Adipocyte (in vitro differentiated cells): ENCODE measurements around the gene DNASE1L3.

Experiments
- DNase-seq: peaks from one replicate; pipeline ENCODE4 v3.0.0-alpha.2; 2015; ENCODE audit warnings: low read depth
- H3K27me3 ChIP-seq: replicated peaks from 2 replicates; pipeline ENCODE4 v1.7.0; 2013; ENCODE audit warnings: mild to moderate bottlenecking, low read length, moderate library complexity; ENCODE audit not compliant: control insufficient read depth, insufficient read depth
- H3K36me3 ChIP-seq: 2 replicates; pipeline ENCODE4 v1.7.0; 2013; ENCODE audit warnings: low read length, mild to moderate bottlenecking, moderate library complexity; ENCODE audit not compliant: control insufficient read depth, insufficient read depth, severe bottlenecking
- H3K4me1 ChIP-seq: 2 replicates; pipeline ENCODE4 v1.7.0; 2013; ENCODE audit warnings: mild to moderate bottlenecking, low read length, moderate library complexity; ENCODE audit not compliant: control insufficient read depth, insufficient read depth
- H3K4me3 ChIP-seq: 2 replicates; pipeline ENCODE4 v1.7.0; 2013; ENCODE audit warnings: mild to moderate bottlenecking, low read length, moderate library complexity
- H3K9ac ChIP-seq: 2 replicates; pipeline ENCODE4 v1.7.0; 2013; ENCODE audit warnings: mild to moderate bottlenecking, low read length, moderate library complexity
- H3K9me3 ChIP-seq: 2 replicates; pipeline ENCODE4 v1.7.0; 2013; ENCODE audit warnings: mild to moderate bottlenecking, low read length, moderate library complexity; ENCODE audit not compliant: control insufficient read depth

Gene DNASE1L3

DNA sequence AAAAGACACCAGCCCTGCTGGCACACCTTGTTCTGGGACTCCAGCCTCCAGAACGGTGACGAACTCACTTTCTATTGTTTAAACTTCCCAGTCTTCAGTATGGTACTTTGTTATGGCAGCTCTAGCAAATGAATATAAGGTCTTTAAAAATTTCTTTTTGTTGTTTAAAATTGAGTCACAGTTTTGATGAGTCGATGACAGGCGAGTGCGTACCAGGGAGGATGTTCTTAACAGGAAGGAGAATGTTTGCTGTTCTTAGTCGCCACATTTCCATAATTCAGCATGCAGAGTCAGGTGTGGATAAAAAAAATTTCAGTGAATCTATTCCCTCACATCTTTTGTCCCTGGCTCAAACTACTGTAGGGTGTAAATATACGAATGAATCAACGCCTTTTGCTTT lies 12.4 kb downstream of the DNASE1L3 start:
- DNase-seq: no peak
- no peak overlapping the region for H3K9ac ChIP-seq
- H3K36me3 ChIP-seq: no peaks in the 10 kb centered on the region
- H3K4me1 ChIP-seq: peaks cover 7% of the 10 kb centered on the region
- no peaks in the 10 kb centered on the region for H3K27me3 ChIP-seq
- no peak overlapping the region for H3K4me3 ChIP-seq
- peaks cover 4% of the 10 kb centered on the region for H3K9me3 ChIP-seq

DNA sequence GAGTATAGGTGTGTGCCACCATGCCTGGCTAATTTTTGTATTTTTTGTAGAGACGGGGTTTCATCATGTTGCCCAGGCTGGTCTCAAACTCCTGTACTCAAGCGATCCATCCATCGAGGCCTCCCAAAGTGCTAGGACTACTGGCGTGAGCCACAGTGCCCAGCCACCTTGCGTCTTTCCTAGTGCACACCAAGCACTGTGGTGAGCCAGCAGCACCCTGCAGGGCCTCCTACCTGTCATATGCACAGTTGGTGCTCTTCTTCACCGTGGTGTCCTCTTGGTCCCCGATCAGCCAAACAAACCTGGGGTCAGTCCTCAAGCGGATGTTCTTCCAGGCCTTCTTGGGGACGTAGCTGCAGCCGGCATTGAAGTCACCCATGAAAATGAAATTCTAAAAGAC lies 13.2 kb downstream of the DNASE1L3 start:
- peaks cover 7% of the 10 kb centered on the region for H3K4me1 ChIP-seq
- peaks cover 4% of the 10 kb centered on the region for H3K9me3 ChIP-seq
- no peak overlapping the region for H3K4me3 ChIP-seq
- DNase-seq: no peak
- no peaks in the 10 kb centered on the region for H3K36me3 ChIP-seq
- no peaks in the 10 kb centered on the region for H3K27me3 ChIP-seq
- no peak overlapping the region for H3K9ac ChIP-seq

DNA sequence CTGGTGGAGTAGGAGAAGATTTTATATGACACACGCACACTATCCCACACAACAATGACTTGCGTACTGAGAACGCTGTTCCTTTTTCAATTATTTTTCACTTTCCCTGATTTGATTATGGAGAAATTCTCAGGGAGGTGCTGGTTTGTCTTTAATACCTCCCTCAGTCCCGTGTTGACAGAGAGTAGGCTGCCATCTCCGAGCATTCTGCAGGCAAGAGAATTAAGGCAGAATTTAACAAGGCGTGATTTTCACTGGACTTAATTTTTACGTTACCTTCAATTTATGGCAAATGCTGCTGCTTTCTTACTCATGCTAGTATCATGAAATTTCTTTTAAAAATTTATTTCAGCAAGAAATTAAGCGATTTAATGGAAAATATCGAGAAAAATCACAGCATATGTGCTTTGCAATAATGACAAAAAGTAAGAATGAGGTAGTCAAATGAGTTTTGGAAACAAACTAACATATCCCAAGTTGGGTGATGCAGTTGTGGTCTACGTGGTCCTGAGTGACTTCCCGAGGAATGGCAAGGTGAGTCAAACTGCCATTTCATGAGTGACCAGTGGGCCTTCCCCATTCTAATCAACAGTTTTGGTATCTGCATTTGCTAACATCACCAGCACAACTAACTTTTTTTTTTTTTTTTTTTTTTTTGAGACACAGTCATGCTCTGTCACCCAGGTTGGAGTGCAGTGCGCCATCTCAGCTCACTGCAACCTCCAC lies 16.9 kb downstream of the DNASE1L3 start:
- Histone ChIP-seq H3K27me3 (no peaks in the 10 kb centered on the region), H3K9ac (no peak overlapping the region), H3K4me3 (no peak overlapping the region), H3K9me3 (no peaks in the 10 kb centered on the region), H3K36me3 (no peaks in the 10 kb centered on the region), H3K4me1 (peaks cover 5% of the 10 kb centered on the region)
- DNase-seq: no peak

DNA sequence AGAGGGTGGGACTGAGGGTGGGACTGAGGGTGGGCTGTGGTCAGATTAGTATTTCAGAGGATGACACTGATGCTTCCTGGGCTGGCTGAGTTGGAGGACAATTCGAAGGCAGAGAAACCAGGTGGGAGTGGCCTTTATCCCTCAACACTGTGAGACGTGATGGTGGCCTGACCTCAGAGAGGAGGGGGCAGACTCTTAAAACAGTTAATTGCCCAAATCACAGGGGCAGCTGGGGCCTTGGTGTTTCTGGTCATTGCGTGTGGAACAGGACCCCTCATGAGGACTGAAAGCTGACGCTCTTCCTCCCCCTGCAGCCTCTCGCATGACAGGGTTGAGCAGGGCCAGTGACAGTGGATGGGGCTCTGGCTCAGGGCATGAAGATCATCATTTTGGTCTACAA lies 18.7 kb downstream of the DNASE1L3 start:
- Histone ChIP-seq H3K9ac (no peak overlapping the region), H3K9me3 (no peaks in the 10 kb centered on the region), H3K4me1 (no peaks in the 10 kb centered on the region), H3K36me3 (no peaks in the 10 kb centered on the region), H3K27me3 (no peaks in the 10 kb centered on the region), H3K4me3 (no peak overlapping the region)
- DNase-seq: no peak

DNA sequence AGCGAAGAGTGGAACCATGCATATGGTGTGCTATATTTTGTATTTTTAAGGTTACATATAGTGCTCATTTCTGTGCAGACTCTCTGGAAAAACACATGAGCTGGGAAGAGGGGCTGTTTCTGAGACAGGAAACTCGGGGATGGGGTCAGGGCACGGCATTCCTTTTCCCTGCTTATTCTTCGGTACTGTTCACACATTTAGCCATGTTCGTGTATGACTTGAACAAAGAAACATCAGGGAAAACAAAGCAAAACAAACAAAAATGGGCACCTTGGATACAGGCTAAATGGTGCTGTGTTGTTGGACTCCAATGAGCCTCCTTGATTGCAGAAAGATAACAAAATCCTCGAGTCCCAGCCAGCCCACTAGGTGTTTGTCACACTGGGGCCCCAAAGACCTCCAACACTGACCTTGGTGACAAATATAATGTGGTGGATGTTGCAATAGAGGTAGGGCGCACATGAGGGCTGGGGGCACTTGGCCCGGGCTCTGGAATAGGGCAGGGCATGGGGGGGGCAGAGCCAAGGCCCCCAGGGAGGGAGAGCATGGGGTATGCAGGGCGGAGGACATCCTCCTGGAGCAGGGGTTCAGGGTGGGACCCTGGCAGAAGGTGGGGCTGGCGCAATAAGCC lies 19.3 kb downstream of the DNASE1L3 start:
- H3K9me3 ChIP-seq: no peaks in the 10 kb centered on the region
- H3K36me3 ChIP-seq: no peaks in the 10 kb centered on the region
- no peak overlapping the region for H3K9ac ChIP-seq
- no peak for DNase-seq
- no peaks in the 10 kb centered on the region for H3K4me1 ChIP-seq
- no peaks in the 10 kb centered on the region for H3K27me3 ChIP-seq
- no peak overlapping the region for H3K4me3 ChIP-seq

DNA sequence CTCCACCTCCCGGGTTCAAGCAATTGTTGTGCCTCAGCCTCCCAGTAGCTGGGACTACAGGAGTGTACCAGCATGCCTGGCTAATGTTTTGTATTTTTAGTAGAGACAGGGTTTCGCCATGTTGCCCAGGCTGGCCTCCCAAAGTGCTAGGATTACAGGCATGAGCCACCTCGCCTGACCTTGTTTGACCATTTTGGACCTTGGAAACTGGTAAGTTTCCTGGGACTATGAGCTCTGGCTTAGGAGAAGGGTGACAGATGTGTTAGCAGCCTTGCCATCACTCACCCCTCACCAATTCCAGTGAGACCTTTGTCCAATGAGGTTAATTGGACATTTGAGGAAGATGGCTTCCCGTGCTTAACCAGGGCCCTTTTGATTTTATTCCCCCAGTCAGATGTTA lies 19.9 kb downstream of the DNASE1L3 start:
- Histone ChIP-seq H3K9ac (no peak overlapping the region), H3K4me1 (no peaks in the 10 kb centered on the region), H3K9me3 (no peaks in the 10 kb centered on the region), H3K4me3 (no peak overlapping the region), H3K27me3 (no peaks in the 10 kb centered on the region), H3K36me3 (no peaks in the 10 kb centered on the region)
- no peak for DNase-seq

DNA sequence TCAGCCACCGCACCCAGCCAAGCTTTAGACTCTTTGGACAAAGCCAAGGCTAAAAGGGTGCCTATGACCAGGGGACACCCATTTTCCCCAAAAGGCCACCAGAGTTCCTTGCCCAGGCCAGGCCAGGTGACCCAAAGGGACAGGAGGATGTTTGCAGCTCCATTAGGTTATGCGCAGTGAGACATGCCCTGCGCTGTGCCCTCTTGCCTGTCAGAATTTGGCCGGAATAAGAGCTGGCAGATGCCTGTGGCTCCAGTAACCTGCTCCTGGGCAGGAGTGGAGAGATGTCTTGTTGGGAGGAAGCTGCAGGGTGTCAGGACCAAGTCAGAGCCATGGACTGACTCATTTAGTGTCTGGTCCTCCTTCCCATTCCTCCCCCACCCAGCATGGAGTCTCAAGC lies 20.5 kb downstream of the DNASE1L3 start:
- Histone ChIP-seq H3K4me3 (no peak overlapping the region), H3K9ac (no peak overlapping the region), H3K4me1 (no peaks in the 10 kb centered on the region), H3K36me3 (no peaks in the 10 kb centered on the region), H3K27me3 (no peaks in the 10 kb centered on the region), H3K9me3 (no peaks in the 10 kb centered on the region)
- DNase-seq: no peak

DNA sequence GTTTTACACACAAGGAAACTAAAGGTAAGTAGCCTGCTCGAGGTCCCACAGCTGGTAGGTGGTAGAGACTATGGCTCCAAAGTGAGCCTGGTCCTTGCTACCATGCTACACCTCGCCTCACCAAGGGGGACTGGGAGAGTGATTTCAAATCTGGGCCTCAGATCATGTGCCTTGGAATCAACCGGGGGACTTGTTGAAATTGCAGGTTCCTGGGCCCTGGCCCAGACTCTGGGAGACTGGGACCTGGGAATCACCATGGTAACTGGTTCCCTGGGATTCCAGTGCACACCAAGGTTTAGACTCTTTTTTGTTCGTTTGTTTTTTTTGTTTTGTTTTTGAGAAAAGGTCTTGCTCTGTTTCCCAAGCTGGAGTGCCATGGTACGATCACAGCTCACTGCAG lies 21.1 kb downstream of the DNASE1L3 start:
- DNase-seq: no peak
- Histone ChIP-seq H3K4me1 (no peaks in the 10 kb centered on the region), H3K9ac (no peak overlapping the region), H3K36me3 (no peaks in the 10 kb centered on the region), H3K9me3 (no peaks in the 10 kb centered on the region), H3K4me3 (no peak overlapping the region), H3K27me3 (no peaks in the 10 kb centered on the region)

DNA sequence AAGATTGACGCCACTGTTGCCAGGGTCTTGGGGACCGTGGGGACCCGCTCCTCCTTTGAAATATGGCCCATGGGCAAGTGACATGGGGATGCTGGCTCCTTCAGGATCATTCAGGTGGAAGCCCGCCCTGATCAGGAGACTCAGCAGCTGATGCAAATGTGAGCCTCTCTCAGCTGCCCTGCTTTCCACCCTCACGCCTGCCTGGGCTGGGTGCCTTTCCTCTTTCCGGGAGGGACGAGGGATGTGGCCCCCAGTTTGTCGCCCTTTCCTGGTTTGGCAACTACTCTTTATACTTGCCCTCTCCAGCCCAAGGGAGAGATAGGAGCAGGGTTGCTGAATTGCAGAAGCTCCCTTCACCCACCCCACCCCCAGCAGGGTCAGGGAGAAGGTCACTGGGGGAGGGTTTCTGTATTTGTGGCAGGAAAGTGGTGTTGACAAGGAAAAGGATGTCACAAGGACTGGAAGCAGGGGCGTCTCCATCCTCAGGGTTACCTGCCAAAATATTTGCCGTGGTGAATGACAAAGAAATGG lies 21.8 kb downstream of the DNASE1L3 start:
- no peak for DNase-seq

DNA sequence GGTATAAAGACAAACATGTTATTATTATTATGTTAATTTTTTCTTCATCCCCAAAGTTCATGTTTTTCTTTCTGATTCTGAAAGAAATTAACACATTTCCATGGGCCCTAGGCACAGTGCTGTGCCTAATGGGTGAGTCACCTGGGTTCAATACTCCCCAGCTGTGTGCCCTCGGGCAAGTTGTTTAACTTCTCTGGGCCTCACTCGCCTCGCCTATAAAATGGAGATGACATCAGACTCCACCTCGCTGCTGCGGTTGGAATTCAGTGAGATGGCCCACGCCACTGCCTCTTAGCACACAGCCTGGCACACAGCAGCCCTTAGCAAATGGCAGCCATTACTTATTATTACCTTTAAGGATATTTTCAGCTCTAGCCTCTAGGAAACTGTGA lies 22.6 kb downstream of the DNASE1L3 start:
- Histone ChIP-seq H3K9ac (no peak overlapping the region), H3K4me3 (no peak overlapping the region), H3K27me3 (peaks cover 6% of the 10 kb centered on the region), H3K4me1 (no peaks in the 10 kb centered on the region), H3K9me3 (no peaks in the 10 kb centered on the region), H3K36me3 (no peaks in the 10 kb centered on the region)
- peak; percentile 45 for DNase-seq

More for the DNA sequence above, 21.8 kb downstream of the DNASE1L3 start:
- H3K36me3 ChIP-seq: no peaks in the 10 kb centered on the region
- no peaks in the 10 kb centered on the region for H3K4me1 ChIP-seq
- no peak overlapping the region for H3K9ac ChIP-seq
- no peaks in the 10 kb centered on the region for H3K9me3 ChIP-seq
- H3K4me3 ChIP-seq: no peak overlapping the region
- H3K27me3 ChIP-seq: peaks cover under 1% of the 10 kb centered on the region

DNA sequence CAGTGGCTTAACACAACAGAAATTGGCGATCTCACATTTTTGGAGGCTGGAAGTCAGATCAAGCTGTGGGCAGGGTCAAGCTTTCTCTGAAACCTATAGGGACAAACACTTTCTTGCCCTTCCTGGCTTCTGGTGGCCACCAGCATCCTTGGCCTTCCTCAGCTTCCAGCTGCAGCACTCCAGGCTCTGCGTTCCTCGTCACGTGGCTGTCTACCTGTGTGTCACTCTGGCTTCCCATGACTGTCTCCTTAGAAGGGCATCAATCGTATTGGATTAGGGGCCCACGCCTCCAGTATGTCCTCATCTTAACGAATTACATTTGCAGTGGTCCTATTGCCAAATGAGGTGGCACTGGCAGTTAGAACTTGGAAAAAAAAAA lies 25.8 kb downstream of the DNASE1L3 start:
- Histone ChIP-seq H3K4me1 (no peaks in the 10 kb centered on the region), H3K9me3 (no peaks in the 10 kb centered on the region), H3K27me3 (peaks cover 6% of the 10 kb centered on the region), H3K36me3 (no peaks in the 10 kb centered on the region), H3K9ac (no peak overlapping the region), H3K4me3 (no peak overlapping the region)
- DNase-seq: no peak
